ENCODE measurements around the gene TMEM88. TPM values are rescaled to one million over a fixed set of nuclear protein-coding genes. Genes with fewer than 3 reads are reported as not detected.

TMEM88 gene
- total and polyA plus RNA-seq, 2 donors (not counting 3 experiments of a cell fraction or from before 2014, with no cell fraction given), result 53.4 to 165 TPM

DNA sequence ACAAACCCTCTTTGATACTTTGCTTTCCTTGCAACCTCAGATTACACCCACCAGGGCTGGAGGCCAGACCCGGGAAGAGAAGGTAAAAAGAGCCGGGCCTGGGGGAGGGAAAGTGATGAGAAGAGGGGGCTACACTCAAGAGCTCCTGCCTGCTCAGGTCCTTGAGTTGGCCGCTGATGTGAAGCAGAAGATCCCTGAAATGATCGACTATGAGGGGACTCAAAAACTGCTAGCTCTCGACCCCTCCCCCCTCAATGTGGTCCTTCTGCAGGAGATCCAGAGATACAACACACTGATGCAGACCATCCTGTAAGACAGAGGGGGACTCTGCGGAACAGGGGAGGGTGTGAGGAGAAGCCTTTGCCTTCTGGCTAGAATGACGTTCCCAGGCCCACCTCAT is 23.6 kb upstream of the TMEM88 start:
- BruUV-seq (replicated peaks), result no TSS peak
- POLR2A ChIA-PET, result no interaction called here
- Histone ChIP-seq H3K9me1 (replicated peaks; ENCODE audit: control insufficient read depth, extremely low read depth, insufficient read depth, low read length) (no peaks in the 10 kb centered on the region), H3K79me2 (ENCODE audit: control insufficient read depth, insufficient read depth, low read length) (no peaks in the 10 kb centered on the region), H3K9me3 (replicated peaks; ENCODE audit: control insufficient read depth, insufficient read depth, low read length) (no peaks in the 10 kb centered on the region), H2AFZ (ENCODE audit: low read depth, low read length) (no peak overlapping the region), H3K36me3 (ENCODE audit: control insufficient read depth in 2 of 2, extremely low read depth in 1 of 2, insufficient read depth in 2 of 2, low read length in 2 of 2) (no peaks in the 10 kb centered on the region), H4K20me1 (replicated peaks; ENCODE audit: control insufficient read depth, extremely low read depth, insufficient read depth, low read length) (no peaks in the 10 kb centered on the region), H3K4me3 (replicated peaks in 1 of 3; ENCODE audit: insufficient read depth in 1 of 3, low read depth in 1 of 3, low read length in 3 of 3) (no peak overlapping the region), H3K4me2 (ENCODE audit: insufficient read depth, low read length) (no peak overlapping the region), H3K9ac (replicated peaks; ENCODE audit: extremely low read depth, insufficient read depth, low read length) (no peak overlapping the region), H3K27ac (ENCODE audit: insufficient read depth, low read depth, low read length) (no peak overlapping the region), H3K4me1 (ENCODE audit: control insufficient read depth, extremely low read depth, insufficient read depth, low read length) (peaks cover 12% of the 10 kb centered on the region), H3K27me3 (ENCODE audit: control insufficient read depth in 2 of 2, insufficient read depth in 2 of 2, low read length in 2 of 2) (peaks cover 3 to 4% of the 10 kb centered on the region in 2 experiments)
- TF ChIP-seq POLR2AphosphoS5 (IDR thresholded peaks at IDR 0.05; ENCODE audit: insufficient read depth, low read depth, low read length) (no peak), MAX (IDR thresholded peaks at IDR 0.05; ENCODE audit: insufficient read depth, insufficient read length) (no peak), JUN (IDR thresholded peaks at IDR 0.05; ENCODE audit: borderline replicate concordance, insufficient read depth, insufficient read length, low read depth) (no peak), CTCF (IDR thresholded peaks at IDR 0.05; ENCODE audit: extremely low read depth in 1 of 2, insufficient read depth in 1 of 2, low read depth in 1 of 2, low read length in 2 of 2) (no peak), GATA2 (IDR thresholded peaks at IDR 0.05; ENCODE audit: insufficient read depth, insufficient read length, low read depth, low read length) (no peak), POLR2A (IDR thresholded peaks at IDR 0.05; ENCODE audit: low read depth, low read length) (no peak), MYC (IDR thresholded peaks at IDR 0.05; ENCODE audit: low read depth, low read length) (no peak), EZH2 (IDR thresholded peaks at IDR 0.05; ENCODE audit: borderline replicate concordance, low read depth, low read length, severe bottlenecking) (no peak), FOS (IDR thresholded peaks at IDR 0.05; ENCODE audit: borderline replicate concordance, insufficient read depth, low read length) (no peak)
- FAIRE-seq (no peak), DNase-seq (ENCODE audit: low read depth, low spot score) (no peak)
- dilution Hi-C loops (cut with MboI; ENCODE audit: extremely low pct_ligation_motif_present, low sequenced_read_pairs) (no loop called here), intact Hi-C loops (cut with micrococcal nuclease) (no loop called here)
- CTCF ChIA-PET, result interaction anchor here (0.8 to 5.8 kb wide), 3 partner anchors 10 to 159 kb away, joined by 3 to 29 read pairs (median 3); no protein-coding TSS in a partner anchor

Measured in endothelial cell of umbilical vein (primary cell).